Activated naive CD8-positive, alpha-beta T cell treated with anti-CD3 and anti-CD28 coated beads, Interleukin-2, amount 50 U/mL, for 24 hours (primary cell): Measurements from ENCODE around the gene NLRP9.
A peak's percentile ranks its signal among the peaks of the same experiment; 100 is the strongest.

Experiments used
- ATAC-seq: fragments of 150-1000 bp; cut with Tn5 transposase; one replicate; pipeline ENCODE4 v1.10.0; 2021
- DNase-seq: peaks from one replicate; pipeline ENCODE4 v3.0.0; 2021
- H3K27ac Mint-ChIP-seq: one replicate; pipeline ENCODE4 v1.8.0; 2021; ENCODE audit warnings: mild to moderate bottlenecking, mixed read lengths
- H3K27me3 Mint-ChIP-seq: one replicate; pipeline ENCODE4 v1.8.0; 2021; ENCODE audit warnings: mixed read lengths
- H3K36me3 Mint-ChIP-seq: one replicate; pipeline ENCODE4 v1.8.0; 2021; ENCODE audit warnings: low read depth, mixed read lengths
- H3K4me1 Mint-ChIP-seq: one replicate; pipeline ENCODE4 v1.8.0; 2021; ENCODE audit warnings: mixed read lengths
- H3K4me3 Mint-ChIP-seq: one replicate; pipeline ENCODE4 v1.8.0; 2021; ENCODE audit warnings: mild to moderate bottlenecking, moderate library complexity, mixed read lengths
- H3K9me3 Mint-ChIP-seq: one replicate; pipeline ENCODE4 v1.8.0; 2021; ENCODE audit warnings: mixed read lengths

The NLRP9 gene

GRCh38 chr19:55667006-55667381, 71.2 kb downstream of the NLRP9 start:
- peaks cover 19% of the 10 kb centered on the region for H3K4me1 Mint-ChIP-seq
- no peak overlapping the region for H3K27ac Mint-ChIP-seq
- H3K36me3 Mint-ChIP-seq, result peaks cover 50% of the 10 kb centered on the region
- DNase-seq (no peak), ATAC-seq (no peak)
- no peaks in the 10 kb centered on the region for H3K27me3 Mint-ChIP-seq
- no peak overlapping the region for H3K4me3 Mint-ChIP-seq
- H3K9me3 Mint-ChIP-seq, result no peaks in the 10 kb centered on the region

GRCh38 chr19:55666343-55667005, 71.7 kb downstream of the NLRP9 start:
- Mint-ChIP-seq H3K9me3 (no peaks in the 10 kb centered on the region), H3K36me3 (peaks cover 54% of the 10 kb centered on the region), H3K27ac (no peak overlapping the region), H3K4me3 (no peak overlapping the region), H3K27me3 (no peaks in the 10 kb centered on the region), H3K4me1 (peaks cover 18% of the 10 kb centered on the region)
- DNase-seq, result no peak
- no peak for ATAC-seq

DNA sequence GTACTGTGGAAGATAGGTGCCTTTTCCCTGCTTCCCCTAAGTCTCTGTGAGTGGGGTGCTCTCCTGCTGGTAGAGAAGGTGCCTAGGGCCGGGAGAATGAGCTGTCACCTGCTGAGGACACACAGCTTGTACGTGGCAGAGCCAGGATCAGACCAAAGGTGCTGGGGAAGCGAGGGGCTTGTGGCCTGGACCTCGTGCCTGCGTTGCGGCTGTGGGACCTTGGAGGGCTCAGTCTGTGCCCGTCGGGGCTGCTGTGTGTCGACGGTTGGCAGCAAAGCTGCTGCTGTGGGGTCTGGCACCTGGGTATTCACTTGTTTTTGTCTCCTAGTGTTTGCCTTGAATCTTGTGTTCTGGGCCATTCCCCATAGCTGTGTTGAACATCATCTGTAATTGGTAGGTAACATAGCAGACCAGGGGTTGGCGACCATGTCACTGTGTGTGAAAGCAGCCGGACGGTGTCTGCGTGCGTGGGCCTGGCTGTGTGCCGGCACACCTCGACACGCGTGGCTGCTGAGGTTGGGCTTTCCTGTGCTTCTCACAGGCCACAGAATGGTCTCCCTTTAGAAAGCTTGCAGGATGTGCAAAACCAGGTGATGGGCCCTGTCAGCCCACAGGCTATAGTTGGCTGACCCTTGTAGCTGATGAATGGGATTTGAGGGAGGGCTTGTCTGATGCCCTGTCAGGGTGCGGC, 74.2 kb downstream of the NLRP9 start:
- no peak for ATAC-seq
- no peak overlapping the region for H3K27ac Mint-ChIP-seq

GRCh38 chr19:55661826-55662225, 76.4 kb downstream of the NLRP9 start:
- H3K4me3 Mint-ChIP-seq, result no peak overlapping the region
- no peaks in the 10 kb centered on the region for H3K27me3 Mint-ChIP-seq
- DNase-seq (no peak), ATAC-seq (no peak)
- no peaks in the 10 kb centered on the region for H3K9me3 Mint-ChIP-seq
- H3K36me3 Mint-ChIP-seq, result peaks cover 53% of the 10 kb centered on the region
- H3K4me1 Mint-ChIP-seq, result peaks cover 35% of the 10 kb centered on the region
- peak overlapping the region; percentile 36 for H3K27ac Mint-ChIP-seq

More for the DNA sequence above, 74.2 kb downstream of the NLRP9 start:
- Mint-ChIP-seq H3K36me3 (peaks cover 49% of the 10 kb centered on the region), H3K4me1 (peaks cover 16% of the 10 kb centered on the region), H3K4me3 (no peak overlapping the region), H3K9me3 (no peaks in the 10 kb centered on the region), H3K27me3 (no peaks in the 10 kb centered on the region)
- DNase-seq, result no peak

DNA sequence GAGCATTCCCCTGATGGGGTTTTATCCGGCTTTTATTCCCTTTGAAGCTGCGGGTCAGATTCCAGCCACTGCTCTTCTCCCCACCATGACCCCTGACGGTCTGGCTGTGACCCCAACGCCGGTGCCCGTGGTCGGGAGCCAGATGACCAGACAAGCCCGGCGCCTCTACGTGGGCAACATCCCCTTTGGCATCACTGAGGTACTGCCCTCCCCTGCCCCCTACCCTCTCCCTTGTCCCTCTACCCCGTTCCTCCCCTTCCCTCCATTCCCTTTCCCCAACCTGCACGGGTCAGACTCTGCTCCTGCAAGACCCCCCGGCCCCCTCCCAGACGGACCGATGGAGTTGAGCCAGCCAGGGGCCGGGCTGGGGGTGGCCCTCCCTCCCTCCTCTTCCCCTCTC, 77.2 kb downstream of the NLRP9 start:
- ATAC-seq, result no peak
- no peak for DNase-seq
- no peaks in the 10 kb centered on the region for H3K27me3 Mint-ChIP-seq
- no peak overlapping the region for H3K27ac Mint-ChIP-seq
- no peak overlapping the region for H3K4me3 Mint-ChIP-seq
- peaks cover 42% of the 10 kb centered on the region for H3K4me1 Mint-ChIP-seq
- no peaks in the 10 kb centered on the region for H3K9me3 Mint-ChIP-seq
- peaks cover 60% of the 10 kb centered on the region for H3K36me3 Mint-ChIP-seq

GRCh38 chr19:55660404-55660803, 77.8 kb downstream of the NLRP9 start:
- Mint-ChIP-seq H3K27ac (peak overlapping the region; percentile 52), H3K4me1 (peaks cover 47% of the 10 kb centered on the region), H3K4me3 (no peak overlapping the region), H3K36me3 (peaks cover 63% of the 10 kb centered on the region), H3K27me3 (peaks cover under 1% of the 10 kb centered on the region), H3K9me3 (no peaks in the 10 kb centered on the region)
- ATAC-seq (no peak), DNase-seq (no peak)

- H3K36me3 Mint-ChIP-seq, result peaks cover 62% of the 10 kb centered on the region
Observed at GRCh38 chr19:55659822-55660221, 78.4 kb downstream of the NLRP9 start.

GRCh38 chr19:55658846-55659459, 79.2 kb downstream of the NLRP9 start:
- ATAC-seq (no peak), DNase-seq (no peak)
- H3K27me3 Mint-ChIP-seq, result peaks cover 4% of the 10 kb centered on the region
- H3K36me3 Mint-ChIP-seq, result peaks cover 59% of the 10 kb centered on the region
- peak overlapping the region; percentile 72 for H3K27ac Mint-ChIP-seq
- peak overlapping the region; percentile 99 for H3K4me3 Mint-ChIP-seq
- no peaks in the 10 kb centered on the region for H3K9me3 Mint-ChIP-seq
- H3K4me1 Mint-ChIP-seq, result peaks cover 52% of the 10 kb centered on the region

More at GRCh38 chr19:55659822-55660221, 78.4 kb downstream of the NLRP9 start:
- no peaks in the 10 kb centered on the region for H3K9me3 Mint-ChIP-seq
- DNase-seq (no peak), ATAC-seq (no peak)
- H3K27me3 Mint-ChIP-seq, result peaks cover 1% of the 10 kb centered on the region
- H3K4me1 Mint-ChIP-seq, result peaks cover 47% of the 10 kb centered on the region
- no peak overlapping the region for H3K4me3 Mint-ChIP-seq
- peak overlapping the region; percentile 72 for H3K27ac Mint-ChIP-seq
